H9 (cell line): ENCODE data around the gene CFAP46. TPM values are rescaled to one million over a fixed set of nuclear protein-coding genes. Genes with fewer than 3 reads are reported as not detected.

ENCODE experiments used
- DNase-seq: peaks from one replicate; pipeline ENCODE4 v3.0.0-alpha.2; 2017
- H2AFZ ChIP-seq: one replicate; pipeline ENCODE4 v1.6.1; 2013; ENCODE audit warnings: mild to moderate bottlenecking, low read length, control low read depth, moderate library complexity
- H2AK5ac ChIP-seq: 2 replicates; pipeline ENCODE4 v1.6.1; 2013; ENCODE audit warnings: low read length, control low read depth, mixed read lengths; ENCODE audit not compliant: insufficient read length
- H2BK120ac ChIP-seq: one replicate; pipeline ENCODE4 v1.6.1; 2013; ENCODE audit warnings: low read depth, mild to moderate bottlenecking, low read length, control low read depth, inconsistent platforms; ENCODE audit not compliant: poor library complexity, severe bottlenecking
- H2BK12ac ChIP-seq: 2 replicates; pipeline ENCODE4 v1.6.1; 2013; ENCODE audit warnings: low read length, control low read depth, mixed read lengths, low read depth; ENCODE audit not compliant: insufficient read length
- H2BK15ac ChIP-seq: 2 replicates; pipeline ENCODE4 v1.6.1; 2013; ENCODE audit warnings: low read depth, low read length, control low read depth
- H2BK20ac ChIP-seq: one replicate; pipeline ENCODE4 v1.6.1; 2013; ENCODE audit warnings: low read depth, mild to moderate bottlenecking, low read length, control low read depth, inconsistent platforms; ENCODE audit not compliant: poor library complexity, severe bottlenecking
- H2BK5ac ChIP-seq: 2 replicates; pipeline ENCODE4 v1.6.1; 2013; ENCODE audit warnings: low read length, control low read depth, mixed read lengths; ENCODE audit not compliant: insufficient read length
- H3K14ac ChIP-seq: 2 replicates; pipeline ENCODE4 v1.6.1; 2013; ENCODE audit warnings: low read length, control low read depth; ENCODE audit not compliant: insufficient read depth
- H3K18ac ChIP-seq: 2 replicates; pipeline ENCODE4 v1.6.1; 2013; ENCODE audit warnings: low read depth, mild to moderate bottlenecking, mixed read lengths, low read length, control low read depth; ENCODE audit not compliant: insufficient read length
- H3K23ac ChIP-seq: 2 replicates; pipeline ENCODE4 v1.6.1; 2013; ENCODE audit warnings: low read length, control low read depth, mixed read lengths, low read depth; ENCODE audit not compliant: insufficient read length
- H3K23me2 ChIP-seq: 2 replicates; pipeline ENCODE4 v1.6.1; 2013; ENCODE audit warnings: low read depth, mild to moderate bottlenecking, mixed read lengths, low read length, control low read depth; ENCODE audit not compliant: insufficient read length, poor library complexity, severe bottlenecking
- H3K27ac ChIP-seq: 2 replicates; pipeline ENCODE4 v1.5.1; 2013; ENCODE audit warnings: low read length, control low read depth, mixed read lengths, low read depth; ENCODE audit not compliant: insufficient read length
- H3K27me3 ChIP-seq: 2 replicates; pipeline ENCODE4 v1.6.1; 2013; ENCODE audit warnings: low read length, control low read depth, inconsistent platforms; ENCODE audit not compliant: insufficient read depth
- H3K4ac ChIP-seq: 2 replicates; pipeline ENCODE4 v1.6.1; 2013; ENCODE audit warnings: low read depth, mild to moderate bottlenecking, control low read depth, inconsistent platforms, low read length, moderate library complexity
- H3K4me1 ChIP-seq: 2 replicates; pipeline ENCODE4 v1.6.1; 2013; ENCODE audit warnings: low read length, control low read depth, inconsistent platforms; ENCODE audit not compliant: insufficient read depth
- H3K4me2 ChIP-seq: 2 replicates; pipeline ENCODE4 v1.6.1; 2013; ENCODE audit warnings: low read length, control low read depth, mixed read lengths; ENCODE audit not compliant: insufficient read length, insufficient read depth
- H3K56ac ChIP-seq: 2 replicates; pipeline ENCODE4 v1.6.1; 2013; ENCODE audit warnings: low read depth, mild to moderate bottlenecking, mixed read lengths, low read length, control low read depth; ENCODE audit not compliant: insufficient read length
- H3K79me1 ChIP-seq: 2 replicates; pipeline ENCODE4 v1.6.1; 2013; ENCODE audit warnings: low read depth, mild to moderate bottlenecking, moderate library complexity, low read length, control low read depth, inconsistent platforms; ENCODE audit not compliant: insufficient read depth, poor library complexity, severe bottlenecking
- H3K79me2 ChIP-seq: 2 replicates; pipeline ENCODE4 v1.6.1; 2013; ENCODE audit warnings: low read length, control low read depth, inconsistent platforms; ENCODE audit not compliant: insufficient read depth
- H3K9ac ChIP-seq: 2 replicates; pipeline ENCODE4 v1.6.1; 2013; ENCODE audit warnings: low read length, control low read depth, mixed read lengths; ENCODE audit not compliant: insufficient read length; ENCODE audit errors: extremely low read depth
- H3K9me3 ChIP-seq: one replicate; pipeline ENCODE4 v1.6.1; 2013; ENCODE audit warnings: low read depth, low read length, inconsistent platforms; ENCODE audit not compliant: control insufficient read depth
- H3T11ph ChIP-seq: one replicate; pipeline ENCODE4 v1.6.1; 2013; ENCODE audit warnings: mild to moderate bottlenecking, low read length, control low read depth, inconsistent platforms
- H4K20me1 ChIP-seq: one replicate; pipeline ENCODE4 v1.6.1; 2013; ENCODE audit not compliant: control insufficient read depth, insufficient read length, insufficient read depth
- H4K5ac ChIP-seq: 2 replicates; pipeline ENCODE4 v1.6.1; 2013; ENCODE audit warnings: low read depth, mild to moderate bottlenecking, mixed read lengths, low read length, control low read depth; ENCODE audit not compliant: insufficient read length
- H4K8ac ChIP-seq: replicated peaks from 2 replicates; pipeline ENCODE4 v1.6.1; 2013; ENCODE audit warnings: low read length, control low read depth, mixed read lengths, low read depth; ENCODE audit not compliant: insufficient read length
- H4K91ac ChIP-seq: 2 replicates; pipeline ENCODE4 v1.6.1; 2013; ENCODE audit warnings: low read depth, mild to moderate bottlenecking, moderate library complexity, mixed read lengths, low read length, control low read depth; ENCODE audit not compliant: insufficient read length
- H3K27ac Mint-ChIP-seq, 3 experiments: 2 replicates in 2 of 3; 3 replicates in 1 of 3; pipeline ENCODE4 v1.8.0; 2020 to 2021; ENCODE audit warnings: mixed read lengths in 3 of 3, mild to moderate bottlenecking in 1 of 3, moderate library complexity in 1 of 3
- H3K27me3 Mint-ChIP-seq: 2 replicates; pipeline ENCODE4 v1.8.0; 2021; ENCODE audit warnings: low read depth, mild to moderate bottlenecking, moderate library complexity, mixed read lengths
- H3K36me3 Mint-ChIP-seq, 3 experiments: 2 replicates in 2 of 3; 3 replicates in 1 of 3; pipeline ENCODE4 v1.8.0; 2020 to 2021; ENCODE audit warnings: low read depth in 3 of 3, mixed read lengths in 3 of 3; ENCODE audit not compliant: insufficient read depth in 1 of 3
- H3K4me1 Mint-ChIP-seq, 2 experiments: 2 replicates each; pipeline ENCODE4 v1.8.0; 2020; ENCODE audit warnings: mixed read lengths in 2 of 2
- H3K4me3 Mint-ChIP-seq, 2 experiments: 2 replicates in 1 of 2; 3 replicates in 1 of 2; pipeline ENCODE4 v1.8.0; 2020 to 2021; ENCODE audit warnings: mild to moderate bottlenecking in 2 of 2, mixed read lengths in 2 of 2, moderate library complexity in 1 of 2
- H3K9me3 Mint-ChIP-seq, 2 experiments: 2 replicates in 1 of 2; 3 replicates in 1 of 2; pipeline ENCODE4 v1.8.0; 2020; ENCODE audit warnings: mild to moderate bottlenecking in 2 of 2, mixed read lengths in 2 of 2, moderate library complexity in 1 of 2
- WGBS: extraction: QIAGEN DNeasy Blood & Tissue Kit; methylation state at CpG from one replicate; pipeline ENCODE4 v1.1.7; 2013; ENCODE audit warnings: missing lambda C conversion rate, low lambda C conversion rate, mixed read lengths; ENCODE audit not compliant: insufficient read length; ENCODE audit errors: extremely low coverage; 5-methylcytosine and 5-hydroxymethylcytosine counted together
- total RNA-seq: library from RNA; stranded (reverse); gene quantifications from 2 replicates; pipeline ENCODE4 v1.2.1, GENCODE V29; 2021
- TF ChIP-seq, protein P1 (sequence below): fragments of 200-600 bp; sonication (generic); conservative IDR thresholded peaks from 3 replicates; pipeline ENCODE4 v1.8.0; 2021; ENCODE audit warnings: antibody characterized with exemption, mild to moderate bottlenecking

CFAP46 gene
- total RNA-seq, 1 experiment from 2014 or later: 3.1 TPM

DNA sequence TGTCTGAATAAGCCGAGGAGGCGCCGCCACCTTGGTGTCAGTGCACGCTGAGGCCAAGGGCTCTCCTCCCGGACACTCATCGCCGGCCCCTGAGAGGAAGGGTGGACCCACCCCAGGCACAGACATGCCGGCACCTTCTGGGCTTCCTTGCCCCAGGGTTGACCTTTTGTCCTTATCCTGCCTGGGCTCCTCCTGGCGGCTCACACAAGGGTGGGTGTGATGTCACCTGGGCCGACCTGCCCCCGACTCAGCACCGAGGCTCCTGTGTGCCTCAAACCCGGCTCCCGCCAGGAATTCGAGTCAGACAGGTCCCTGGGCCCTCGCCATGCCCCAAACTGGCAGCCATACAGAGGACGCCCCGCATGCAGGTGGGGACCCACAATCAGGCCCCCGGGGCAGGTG, 17.7 kb upstream of the CFAP46 start:
- H3K27me3 ChIP-seq: no peaks in the 10 kb centered on the region
- H4K8ac ChIP-seq: no peak overlapping the region
- no peak overlapping the region for H2BK15ac ChIP-seq
- no peak overlapping the region for H3K9ac ChIP-seq
- H3K27ac ChIP-seq: no peak overlapping the region
- Mint-ChIP-seq H3K4me1 (peaks cover 11 to 20% of the 10 kb centered on the region in 2 experiments), H3K4me3 (no peak overlapping the region), H3K9me3 (peaks cover 0 to 5% of the 10 kb centered on the region in 2 experiments; a peak in 3 of 5 replicates), H3K36me3 (no peaks in the 10 kb centered on the region), H3K27me3 (peaks cover 24% of the 10 kb centered on the region), H3K27ac (no peak overlapping the region)
- H4K5ac ChIP-seq: no peak overlapping the region
- no peak overlapping the region for H4K91ac ChIP-seq
- H3K23ac ChIP-seq: no peak overlapping the region
- no CpG with 5 or more reads among the region's 19 CpGs for WGBS
- H3K4me2 ChIP-seq: no peak overlapping the region
- H3K79me1 ChIP-seq: no peaks in the 10 kb centered on the region
- H2AK5ac ChIP-seq: no peak overlapping the region
- no peaks in the 10 kb centered on the region for H3K79me2 ChIP-seq
- H2BK120ac ChIP-seq: no peak overlapping the region
- H4K20me1 ChIP-seq: no peaks in the 10 kb centered on the region
- H2BK5ac ChIP-seq: no peak overlapping the region
- H3K14ac ChIP-seq: no peak overlapping the region
- no peaks in the 10 kb centered on the region for H3K9me3 ChIP-seq
- H3K4me1 ChIP-seq: no peaks in the 10 kb centered on the region; the same call in 1 of the 2 replicates
- no peak overlapping the region for H3T11ph ChIP-seq
- peak; percentile 38 for DNase-seq
- TF ChIP-seq, protein P1, sequence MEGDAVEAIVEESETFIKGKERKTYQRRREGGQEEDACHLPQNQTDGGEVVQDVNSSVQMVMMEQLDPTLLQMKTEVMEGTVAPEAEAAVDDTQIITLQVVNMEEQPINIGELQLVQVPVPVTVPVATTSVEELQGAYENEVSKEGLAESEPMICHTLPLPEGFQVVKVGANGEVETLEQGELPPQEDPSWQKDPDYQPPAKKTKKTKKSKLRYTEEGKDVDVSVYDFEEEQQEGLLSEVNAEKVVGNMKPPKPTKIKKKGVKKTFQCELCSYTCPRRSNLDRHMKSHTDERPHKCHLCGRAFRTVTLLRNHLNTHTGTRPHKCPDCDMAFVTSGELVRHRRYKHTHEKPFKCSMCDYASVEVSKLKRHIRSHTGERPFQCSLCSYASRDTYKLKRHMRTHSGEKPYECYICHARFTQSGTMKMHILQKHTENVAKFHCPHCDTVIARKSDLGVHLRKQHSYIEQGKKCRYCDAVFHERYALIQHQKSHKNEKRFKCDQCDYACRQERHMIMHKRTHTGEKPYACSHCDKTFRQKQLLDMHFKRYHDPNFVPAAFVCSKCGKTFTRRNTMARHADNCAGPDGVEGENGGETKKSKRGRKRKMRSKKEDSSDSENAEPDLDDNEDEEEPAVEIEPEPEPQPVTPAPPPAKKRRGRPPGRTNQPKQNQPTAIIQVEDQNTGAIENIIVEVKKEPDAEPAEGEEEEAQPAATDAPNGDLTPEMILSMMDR: no peak
- H3K23me2 ChIP-seq: peaks cover 3% of the 10 kb centered on the region
- no peak overlapping the region for H3K18ac ChIP-seq
- H3K4ac ChIP-seq: no peak overlapping the region
- H2AFZ ChIP-seq: no peak overlapping the region
- H2BK20ac ChIP-seq: no peak overlapping the region
- H2BK12ac ChIP-seq: no peak overlapping the region
- no peak overlapping the region for H3K56ac ChIP-seq
